Upper lobe of left lung (tissue), 4 donors: Measurements from ENCODE around the gene TCF7L1.
"Not testable (repeated sequence)": the region's sequence is repeated elsewhere in the genome, so short reads cannot be mapped to it uniquely, and the experiment has no call there.

Source experiments
- CTCF ChIP-seq, 6 experiments: fragments of 450-650 bp in 4 of 6; fragments of 200-600 bp in 2 of 6; sonication (generic) in 2 of 6; IDR thresholded peaks; one replicate each; pipeline ENCODE4 v1.5.1; 2016 to 2019; ENCODE audit warnings: antibody characterized with exemption in 6 of 6
- POLR2A ChIP-seq, 4 donors: fragments of 450-650 bp; IDR thresholded peaks; one replicate each; pipeline ENCODE4 v1.5.1; 2016 to 2017; ENCODE audit warnings: antibody characterized with exemption in 4 of 4, mild to moderate bottlenecking in 2 of 4

GRCh38 chr2:85343207-85343895 is 210.2 kb downstream of the TCF7L1 start:
- not testable (repeated sequence) for TF ChIP-seq CTCF, POLR2A (IDR thresholded peaks at IDR 0.05)
